Adipocyte (in vitro differentiated cells): ENCODE data around the gene ARHGEF37.
A peak's percentile ranks its signal among the peaks of the same experiment; 100 is the strongest.
"Not testable (repeated sequence)": the region's sequence is repeated elsewhere in the genome, so short reads cannot be mapped to it uniquely, and the experiment has no call there.

ENCODE experiments used
- DNase-seq: peaks from one replicate; pipeline ENCODE4 v3.0.0-alpha.2; 2015; ENCODE audit warnings: low read depth
- H3K27me3 ChIP-seq: replicated peaks from 2 replicates; pipeline ENCODE4 v1.7.0; 2013; ENCODE audit warnings: mild to moderate bottlenecking, low read length, moderate library complexity; ENCODE audit not compliant: control insufficient read depth, insufficient read depth
- H3K36me3 ChIP-seq: 2 replicates; pipeline ENCODE4 v1.7.0; 2013; ENCODE audit warnings: low read length, mild to moderate bottlenecking, moderate library complexity; ENCODE audit not compliant: control insufficient read depth, insufficient read depth, severe bottlenecking
- H3K4me1 ChIP-seq: 2 replicates; pipeline ENCODE4 v1.7.0; 2013; ENCODE audit warnings: mild to moderate bottlenecking, low read length, moderate library complexity; ENCODE audit not compliant: control insufficient read depth, insufficient read depth
- H3K4me3 ChIP-seq: 2 replicates; pipeline ENCODE4 v1.7.0; 2013; ENCODE audit warnings: mild to moderate bottlenecking, low read length, moderate library complexity
- H3K9ac ChIP-seq: 2 replicates; pipeline ENCODE4 v1.7.0; 2013; ENCODE audit warnings: mild to moderate bottlenecking, low read length, moderate library complexity
- H3K9me3 ChIP-seq: 2 replicates; pipeline ENCODE4 v1.7.0; 2013; ENCODE audit warnings: mild to moderate bottlenecking, low read length, moderate library complexity; ENCODE audit not compliant: control insufficient read depth

ARHGEF37 gene

GRCh38 chr5:149581192-149581861 lies at the start of gene ARHGEF37:
Gene ARHGEF37, plus strand, starts transcription at chr5:149581498. Its CDS starts 16,272 bp downstream, at chr5:149597770.
- Histone ChIP-seq H3K4me3 (peak within 1 kb of the TSS; percentile 79), H3K4me1 (peaks cover 24% of the 10 kb centered on the region), H3K27me3 (no peaks in the 10 kb centered on the region), H3K36me3 (no peaks in the 10 kb centered on the region), H3K9ac (peak within 1 kb of the TSS; percentile 68), H3K9me3 (no peaks in the 10 kb centered on the region)
- DNase-seq, result peak; percentile 78

- H3K27me3 ChIP-seq, result no peaks in the 10 kb centered on the region
- H3K9me3 ChIP-seq, result no peaks in the 10 kb centered on the region
- H3K36me3 ChIP-seq, result peaks cover 57% of the 10 kb centered on the region
- no peak for DNase-seq
- no peak overlapping the region for H3K9ac ChIP-seq
- no peak overlapping the region for H3K4me3 ChIP-seq
- H3K4me1 ChIP-seq, result peaks cover 26% of the 10 kb centered on the region
Observed at GRCh38 chr5:149532413-149532812, 48.9 kb upstream of the ARHGEF37 start.

GRCh38 chr5:149535787-149536186 lies 45.5 kb upstream of the ARHGEF37 start:
- DNase-seq, H3K9me3 ChIP-seq, H3K9ac ChIP-seq, H3K4me3 ChIP-seq, H3K27me3 ChIP-seq: not testable (repeated sequence)
- peaks cover 65% of the 10 kb centered on the region for H3K36me3 ChIP-seq
- H3K4me1 ChIP-seq, result peaks cover 14% of the 10 kb centered on the region

- peaks cover 62% of the 10 kb centered on the region for H3K36me3 ChIP-seq
- no peaks in the 10 kb centered on the region for H3K9me3 ChIP-seq
- H3K9ac ChIP-seq, result no peak overlapping the region
- H3K4me3 ChIP-seq, result no peak overlapping the region
- no peak for DNase-seq
- peaks cover 14% of the 10 kb centered on the region for H3K4me1 ChIP-seq
- no peaks in the 10 kb centered on the region for H3K27me3 ChIP-seq
Observed at GRCh38 chr5:149537374-149537975, 43.8 kb upstream of the ARHGEF37 start.

- Histone ChIP-seq H3K9me3 (no peaks in the 10 kb centered on the region), H3K4me1 (peaks cover 30% of the 10 kb centered on the region), H3K9ac (no peak overlapping the region), H3K36me3 (peaks cover 65% of the 10 kb centered on the region), H3K27me3 (no peaks in the 10 kb centered on the region), H3K4me3 (no peak overlapping the region)
- no peak for DNase-seq
Observed at GRCh38 chr5:149540089-149540488, 41.2 kb upstream of the ARHGEF37 start.

- H3K9me3 ChIP-seq, result no peaks in the 10 kb centered on the region
- H3K4me3 ChIP-seq, result no peak overlapping the region
- no peak for DNase-seq
- no peak overlapping the region for H3K9ac ChIP-seq
- H3K36me3 ChIP-seq, result peaks cover 62% of the 10 kb centered on the region
- H3K27me3 ChIP-seq, result no peaks in the 10 kb centered on the region
- H3K4me1 ChIP-seq, result peaks cover 41% of the 10 kb centered on the region
Observed at GRCh38 chr5:149541893-149542292, 39.4 kb upstream of the ARHGEF37 start.

- peaks cover 62% of the 10 kb centered on the region for H3K36me3 ChIP-seq
- DNase-seq, result no peak
- H3K9me3 ChIP-seq, result no peaks in the 10 kb centered on the region
- no peak overlapping the region for H3K4me3 ChIP-seq
- no peak overlapping the region for H3K9ac ChIP-seq
- H3K27me3 ChIP-seq, result no peaks in the 10 kb centered on the region
- H3K4me1 ChIP-seq, result peaks cover 50% of the 10 kb centered on the region
Observed at GRCh38 chr5:149543361-149544027, 37.8 kb upstream of the ARHGEF37 start.

- Histone ChIP-seq H3K9ac (no peak overlapping the region), H3K9me3 (no peaks in the 10 kb centered on the region), H3K27me3 (no peaks in the 10 kb centered on the region), H3K4me3 (no peak overlapping the region), H3K36me3 (peaks cover 61% of the 10 kb centered on the region), H3K4me1 (peaks cover 55% of the 10 kb centered on the region)
- DNase-seq, result no peak
Observed at GRCh38 chr5:149544028-149544420, 37.3 kb upstream of the ARHGEF37 start.

- Histone ChIP-seq H3K9ac (no peak overlapping the region), H3K27me3 (no peaks in the 10 kb centered on the region), H3K4me3 (no peak overlapping the region), H3K9me3 (no peaks in the 10 kb centered on the region), H3K4me1 (peaks cover 44% of the 10 kb centered on the region), H3K36me3 (peaks cover 60% of the 10 kb centered on the region)
- no peak for DNase-seq
Observed at GRCh38 chr5:149545327-149545726, 36.0 kb upstream of the ARHGEF37 start.

GRCh38 chr5:149546974-149547373 lies 34.3 kb upstream of the ARHGEF37 start:
- DNase-seq, result no peak
- Histone ChIP-seq H3K4me3 (peak overlapping the region; percentile 99), H3K4me1 (peaks cover 43% of the 10 kb centered on the region), H3K9me3 (no peaks in the 10 kb centered on the region), H3K27me3 (no peaks in the 10 kb centered on the region), H3K9ac (peak overlapping the region; percentile 27), H3K36me3 (peaks cover 49% of the 10 kb centered on the region)

GRCh38 chr5:149549461-149550267 lies 31.6 kb upstream of the ARHGEF37 start:
- H3K36me3 ChIP-seq, result peaks cover 35% of the 10 kb centered on the region

More at GRCh38 chr5:149549461-149550267, 31.6 kb upstream of the ARHGEF37 start:
- peak overlapping the region; percentile 100 for H3K9ac ChIP-seq
- peaks cover 30% of the 10 kb centered on the region for H3K4me1 ChIP-seq
- DNase-seq, result peak; percentile 62
- H3K9me3 ChIP-seq, result no peaks in the 10 kb centered on the region
- peak overlapping the region; percentile 99 for H3K4me3 ChIP-seq
- no peaks in the 10 kb centered on the region for H3K27me3 ChIP-seq
